ENCODE data around the gene ZSCAN1.
A peak's percentile ranks its signal among the peaks of the same experiment; 100 is the strongest.

The ZSCAN1 gene

GRCh38 chr19:58079792-58080191 lies 46.0 kb downstream of the ZSCAN1 start:
- DNase-seq: peak in 1 of 56 donors; percentile 52

- DNase-seq: no peak
These were observed 49.2 kb downstream of the ZSCAN1 start for GRCh38 chr19:58083021-58083420.

- no peak for DNase-seq
These were observed 50.9 kb downstream of the ZSCAN1 start for GRCh38 chr19:58084596-58085347.

GRCh38 chr19:58085348-58085875 lies 51.6 kb downstream of the ZSCAN1 start:
- no peak for DNase-seq

GRCh38 chr19:58086825-58087710 lies 53.2 kb downstream of the ZSCAN1 start:
- no peak for DNase-seq

- no peak for DNase-seq
These were observed 54.8 kb downstream of the ZSCAN1 start for GRCh38 chr19:58088521-58089052.

- DNase-seq: no peak
These were observed 56.0 kb downstream of the ZSCAN1 start for GRCh38 chr19:58089846-58090245.

- no peak for DNase-seq
These were observed 57.6 kb downstream of the ZSCAN1 start for GRCh38 chr19:58091251-58091995.

GRCh38 chr19:58093071-58093470 lies 59.2 kb downstream of the ZSCAN1 start:
- no peak for DNase-seq

- no peak for DNase-seq
These were observed 61.5 kb downstream of the ZSCAN1 start for GRCh38 chr19:58095328-58095727.

GRCh38 chr19:58096884-58097283 lies 63.1 kb downstream of the ZSCAN1 start:
- DNase-seq: no peak

- DNase-seq: peak in 1 of 56 donors; percentile 36
These were observed 63.5 kb downstream of the ZSCAN1 start for GRCh38 chr19:58097349-58097748.

GRCh38 chr19:58097781-58098681 lies 64.2 kb downstream of the ZSCAN1 start, which contains the start of gene ZSCAN18:
Gene ZSCAN18, minus strand, starts transcription at chr19:58098231. Its CDS starts 7,964 bp downstream, at chr19:58090267.
- DNase-seq: peak; percentile 56 to 99 (median 94)

GRCh38 chr19:58098682-58098998 lies 64.8 kb downstream of the ZSCAN1 start:
- DNase-seq: no peak
